ENCODE results near the gene GRIN3A. TPM values are rescaled to one million over a fixed set of nuclear protein-coding genes. Genes with fewer than 3 reads are reported as not detected.
"Not testable (repeated sequence)": the region's sequence is repeated elsewhere in the genome, so short reads cannot be mapped to it uniquely, and the experiment has no call there.

GRIN3A gene
- not detected for total RNA-seq

DNA sequence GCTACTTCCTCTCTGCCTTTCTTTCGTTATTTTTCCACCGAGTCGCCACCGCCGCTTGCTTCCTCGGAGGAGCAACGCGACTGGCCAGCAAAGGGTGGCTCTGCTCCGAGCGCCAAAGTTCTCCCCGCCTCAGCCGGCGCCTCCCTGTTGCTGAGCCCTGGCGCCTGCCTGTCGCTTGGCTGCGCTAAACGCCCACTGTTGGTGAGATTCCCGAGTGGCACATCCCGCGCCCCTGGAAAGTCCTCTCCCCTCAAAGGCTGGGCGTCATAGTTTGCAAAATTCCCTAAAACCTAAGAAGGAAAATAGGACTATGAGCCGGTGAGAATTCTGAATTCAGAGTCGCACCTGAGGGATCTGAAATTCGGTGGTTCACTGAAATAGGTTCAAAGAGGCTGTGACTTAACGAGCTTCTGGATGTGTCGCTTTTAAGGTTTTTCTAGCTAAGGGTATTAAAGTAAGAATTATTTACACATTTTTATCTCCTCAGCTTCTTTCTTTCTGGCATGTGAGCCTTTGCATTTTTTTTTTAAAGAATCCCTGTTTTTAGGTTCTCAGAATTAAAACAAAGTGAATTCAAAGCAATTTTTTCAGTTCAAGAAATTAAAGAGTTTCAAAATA, at the start of gene GRIN3A:
Gene GRIN3A (minus strand): TSS at position 82 of the 618 bp plus-strand sequence. CDS start 668 bp downstream, outside the sequence.
- DNase-seq (ENCODE audit: low spot score), result no peak

GRCh38 chr9:101787891-101788290, 49.4 kb upstream of the GRIN3A start:
- no peak for DNase-seq (ENCODE audit: low spot score)

GRCh38 chr9:101778332-101778731, 39.9 kb upstream of the GRIN3A start:
- no peak for DNase-seq (ENCODE audit: low spot score)

DNA sequence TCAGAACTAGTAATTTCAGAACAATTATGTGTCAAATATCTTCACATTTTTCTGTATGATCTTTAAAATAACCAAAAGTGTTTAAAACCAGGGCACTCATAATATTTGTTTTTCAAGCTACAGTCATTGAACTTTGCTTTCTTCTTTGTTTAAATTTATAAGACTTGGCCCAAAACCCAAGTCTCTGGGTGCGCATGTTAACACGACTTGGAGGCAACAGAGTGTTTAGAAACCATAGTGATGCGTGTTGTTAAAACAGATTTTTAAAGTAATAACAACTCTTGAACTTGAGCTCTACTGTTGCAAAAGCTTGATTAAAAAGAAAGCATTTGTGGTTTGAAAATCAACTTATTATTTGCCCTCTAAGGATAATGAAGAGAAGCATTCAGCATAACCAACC, 26.0 kb upstream of the GRIN3A start:
- no peak for DNase-seq (ENCODE audit: low spot score)

- no peak for DNase-seq (ENCODE audit: low spot score)
These were observed 20.0 kb upstream of the GRIN3A start for GRCh38 chr9:101758304-101758930.

DNA sequence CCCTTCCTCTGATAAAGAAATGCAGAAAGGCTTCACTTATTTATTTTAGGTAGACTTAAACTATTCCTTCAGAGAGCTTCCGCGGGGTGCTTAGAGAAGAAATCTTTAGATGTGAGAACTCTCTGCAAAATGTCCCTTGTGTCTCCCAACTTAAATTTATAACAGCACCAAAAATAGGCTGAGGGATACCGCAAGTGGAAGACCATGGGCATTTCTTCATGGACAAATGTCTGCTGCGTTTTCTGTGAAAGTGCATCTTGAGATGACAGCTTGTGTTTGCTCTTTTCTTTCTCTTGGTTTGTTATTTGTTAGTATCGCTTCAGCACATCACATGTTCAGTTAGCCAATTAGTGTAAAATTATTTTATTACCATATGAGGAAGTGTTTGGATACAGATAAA, 15.3 kb upstream of the GRIN3A start:
- DNase-seq (ENCODE audit: low spot score), result no peak

DNA sequence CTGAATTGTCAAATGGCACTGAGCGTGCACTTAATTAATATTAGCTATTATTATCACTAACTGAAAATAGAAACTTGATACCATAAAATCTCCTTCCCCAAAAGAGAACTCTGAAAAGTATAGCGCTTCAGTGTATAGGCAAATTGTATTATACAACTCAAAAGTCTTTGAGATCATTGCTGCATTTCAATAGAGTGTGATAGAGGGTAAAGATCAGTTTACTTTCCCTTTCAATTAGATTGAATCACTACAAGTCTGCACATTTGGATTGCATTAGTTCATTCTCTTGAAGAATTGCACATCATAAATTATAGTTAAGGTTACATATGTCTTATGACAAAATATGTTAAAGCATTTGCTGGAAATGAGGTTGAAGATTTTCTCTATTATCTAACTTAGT, 13.4 kb upstream of the GRIN3A start:
- no peak for DNase-seq (ENCODE audit: low spot score)

GRCh38 chr9:101739311-101739710, 864 bp upstream of the GRIN3A start:
- no peak for DNase-seq (ENCODE audit: low spot score)

DNA sequence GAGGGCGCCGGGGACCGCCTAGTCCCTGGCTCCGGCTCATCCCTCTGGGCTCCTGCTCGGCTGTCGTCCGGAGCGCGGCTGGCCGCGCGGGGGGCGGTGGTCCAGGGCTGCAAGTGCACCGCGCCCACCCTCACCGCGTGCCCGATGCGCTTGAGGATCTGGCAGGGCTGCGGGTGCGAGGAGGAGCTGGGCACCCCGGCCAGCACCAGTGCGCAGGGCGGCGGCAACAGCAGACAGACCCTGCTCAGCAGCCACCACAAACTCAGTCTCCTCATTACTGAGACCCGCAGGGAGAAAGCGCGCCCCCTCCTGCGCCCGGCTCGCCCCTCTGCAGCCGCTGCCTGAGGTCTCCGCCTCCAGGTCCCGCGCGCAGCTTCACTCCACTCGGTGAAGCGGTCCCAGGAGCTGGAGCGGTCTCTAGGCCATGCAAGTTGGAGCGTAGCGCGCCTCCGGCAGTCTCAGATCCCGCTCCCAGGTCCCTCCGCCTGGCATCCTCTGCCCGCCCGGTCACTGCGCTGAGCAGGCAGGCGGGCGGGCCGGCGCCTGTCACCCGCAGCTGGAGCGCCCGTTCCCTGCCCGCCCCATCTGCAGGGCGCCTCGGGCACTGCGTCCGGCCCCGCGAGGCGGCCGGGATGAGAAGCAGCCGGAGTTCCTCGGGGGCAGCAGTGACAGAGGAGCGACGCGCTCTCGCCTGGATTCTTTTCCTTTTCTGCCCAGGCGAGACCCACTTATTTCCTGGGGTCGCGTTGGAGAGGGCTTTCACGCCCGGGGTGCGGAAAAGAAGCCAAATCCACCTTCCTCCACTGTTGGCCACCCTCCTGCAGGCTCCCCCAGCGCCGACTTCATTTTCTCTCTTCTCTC, 512 bp downstream of the GRIN3A start:
- DNase-seq (ENCODE audit: low spot score), result no peak

DNA sequence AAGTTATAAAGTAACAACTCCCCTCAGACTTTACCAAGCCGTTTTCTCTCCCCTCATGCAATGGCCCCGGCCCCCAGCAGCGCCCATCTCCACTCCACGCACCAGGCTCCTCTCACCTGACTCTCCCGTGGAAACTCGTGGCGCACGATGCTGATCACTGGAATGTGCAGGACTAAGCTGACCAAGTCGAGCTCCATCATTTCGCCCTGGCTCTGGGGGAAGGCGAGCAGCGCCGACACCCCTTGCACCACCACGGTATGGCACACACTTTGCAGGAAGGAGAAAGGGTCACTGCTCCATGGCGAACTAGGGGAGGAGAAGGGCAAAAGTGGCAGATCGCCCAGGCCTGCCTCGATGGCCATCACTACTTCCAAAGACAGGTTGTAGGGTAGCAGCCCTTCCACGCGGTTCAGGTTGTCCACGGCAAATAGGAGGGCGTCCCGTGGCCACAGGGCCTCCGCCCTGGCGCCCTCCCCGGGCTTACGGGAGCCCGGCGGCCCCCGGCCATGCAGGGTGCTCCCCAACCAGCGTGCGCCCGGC, 1.2 kb downstream of the GRIN3A start:
- DNase-seq (ENCODE audit: low spot score), result no peak

- no peak for DNase-seq (ENCODE audit: low spot score)
These were observed 1.7 kb downstream of the GRIN3A start for GRCh38 chr9:101736717-101737116.

DNA sequence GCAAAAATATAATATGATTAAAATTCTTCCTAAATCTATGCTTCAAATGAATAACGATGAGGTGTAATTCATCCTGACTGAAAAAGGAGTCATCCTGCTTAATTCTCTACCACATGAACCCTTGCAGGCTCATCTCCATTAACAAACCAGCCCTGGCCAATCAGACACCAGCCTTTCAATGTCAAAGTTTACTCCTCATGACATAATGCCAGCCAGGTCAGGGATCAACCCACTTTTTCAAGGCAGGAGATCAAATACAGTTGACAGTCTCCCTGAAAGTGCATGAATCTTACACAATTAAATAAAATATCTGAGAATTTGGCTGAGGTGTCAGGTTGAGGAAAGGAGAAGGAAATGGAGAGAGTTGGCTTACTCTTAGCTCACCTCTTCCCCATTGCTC, 7.0 kb downstream of the GRIN3A start:
- DNase-seq (ENCODE audit: low spot score), result no peak

DNA sequence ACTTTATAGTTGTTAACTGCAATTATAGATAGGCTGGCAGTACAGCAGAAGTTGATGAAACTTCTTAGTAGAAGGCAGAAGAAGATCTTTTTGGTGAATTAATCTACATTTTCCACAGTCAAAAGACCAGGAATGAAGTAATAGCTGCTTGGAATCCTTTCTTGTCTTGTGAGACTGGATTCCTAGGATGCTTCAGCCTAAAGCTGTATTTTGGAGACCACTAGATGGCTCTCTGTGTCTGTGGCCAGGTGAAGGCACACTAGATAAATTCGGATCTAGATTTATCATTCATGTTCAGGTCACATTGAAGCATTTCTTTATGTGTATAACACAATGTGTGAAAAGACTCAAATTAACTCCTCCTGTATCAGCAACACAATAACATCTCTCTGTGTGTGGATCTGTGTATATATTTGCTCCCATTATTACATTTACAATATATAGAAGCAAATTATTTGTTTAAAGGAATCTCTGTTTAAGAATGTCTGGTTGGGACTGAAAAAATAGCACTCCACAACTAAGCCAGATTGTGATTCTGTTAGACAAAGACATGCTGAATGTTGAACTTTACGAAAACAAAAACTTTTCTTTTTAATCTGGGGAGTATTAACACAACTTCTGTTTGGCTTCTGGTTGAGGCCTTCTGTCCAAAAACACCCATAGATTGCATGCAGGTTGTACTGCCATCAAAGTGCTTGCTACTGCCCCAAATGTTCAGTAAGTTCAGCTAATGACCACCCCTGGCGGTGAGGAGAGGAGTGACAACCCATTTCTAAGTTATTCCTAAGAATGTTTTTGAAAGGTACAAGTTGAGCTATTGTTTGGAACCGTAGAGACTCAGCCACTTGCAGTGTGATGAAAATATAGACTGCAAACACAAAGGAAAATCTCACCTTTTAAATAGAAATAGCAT, 10.6 kb downstream of the GRIN3A start:
- DNase-seq (ENCODE audit: low spot score), result no peak

GRCh38 chr9:101724271-101724670, 14.2 kb downstream of the GRIN3A start:
- not testable (repeated sequence) for DNase-seq (ENCODE audit: low spot score)

- DNase-seq (ENCODE audit: low spot score), result no peak
These were observed 20.3 kb downstream of the GRIN3A start for GRCh38 chr9:101718192-101718591.

GRCh38 chr9:101716629-101717028, 21.8 kb downstream of the GRIN3A start:
- DNase-seq (ENCODE audit: low spot score), result no peak

DNA sequence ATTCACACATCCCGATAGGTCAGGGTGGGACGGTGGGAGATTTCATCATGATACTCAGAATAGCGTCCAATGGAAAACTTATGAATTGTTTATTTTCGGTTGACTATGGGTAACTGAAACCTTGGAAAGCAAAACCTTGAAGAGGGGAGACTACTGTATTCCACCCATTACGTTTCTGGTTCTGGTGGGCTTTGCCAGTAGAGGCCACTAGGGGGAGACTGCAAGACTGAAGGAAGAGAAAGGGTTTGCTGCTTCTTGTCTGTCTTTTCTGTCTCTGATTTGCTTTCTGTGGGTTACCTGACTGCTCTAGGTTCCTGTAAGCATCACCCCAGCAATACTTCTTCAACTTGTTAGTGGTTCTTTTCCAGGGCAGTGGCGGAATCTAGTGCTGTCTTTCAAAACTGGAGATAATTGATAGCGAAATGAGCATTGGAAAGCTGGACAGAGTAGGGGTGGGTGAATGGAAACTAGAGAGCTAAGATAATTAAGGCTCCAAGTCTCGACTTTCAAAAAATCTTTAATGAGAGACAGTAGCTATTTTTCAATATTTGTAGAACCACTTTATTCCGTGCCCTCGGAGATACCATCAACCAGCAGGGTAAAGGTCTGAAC, 27.0 kb downstream of the GRIN3A start:
- no peak for DNase-seq (ENCODE audit: low spot score)

DNA sequence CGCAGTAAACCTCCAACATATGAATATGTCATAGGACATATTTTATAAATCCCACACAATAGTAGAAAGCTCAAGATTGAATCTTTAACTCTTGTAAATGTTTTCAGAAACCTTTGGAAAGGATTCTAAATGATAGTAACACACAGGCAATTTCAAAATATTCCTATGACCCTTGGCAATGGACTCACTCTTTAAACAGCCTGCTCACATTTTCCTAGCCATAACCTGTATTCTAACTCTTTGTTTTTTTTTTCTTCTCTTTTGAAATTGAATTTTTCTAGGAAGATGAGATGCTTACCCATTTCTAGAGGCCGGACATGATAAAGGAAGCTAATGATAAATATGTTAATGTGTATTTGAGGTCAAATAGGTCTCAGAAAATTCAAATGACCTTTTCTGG, 29.6 kb downstream of the GRIN3A start:
- DNase-seq (ENCODE audit: low spot score), result no peak

DNA sequence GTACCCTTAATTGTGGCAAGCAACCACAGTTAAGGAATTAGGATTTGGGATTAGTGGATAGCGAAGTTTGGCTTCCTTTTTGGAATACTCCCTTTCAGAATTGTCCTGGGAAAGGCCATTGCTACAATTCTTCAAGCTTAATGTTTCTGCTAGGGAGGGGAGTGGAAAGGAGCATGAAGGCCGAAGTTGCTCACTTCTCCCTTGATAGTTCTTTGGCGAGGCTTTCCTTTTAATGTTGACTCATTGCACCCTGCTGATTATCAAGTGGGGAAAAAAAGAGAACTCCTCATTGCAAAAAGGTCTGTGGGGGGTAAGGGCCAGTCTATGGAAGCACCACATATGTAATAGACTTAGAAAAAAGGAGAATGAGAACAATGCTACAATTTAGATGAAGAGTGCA, 30.7 kb downstream of the GRIN3A start:
- no peak for DNase-seq (ENCODE audit: low spot score)

DNA sequence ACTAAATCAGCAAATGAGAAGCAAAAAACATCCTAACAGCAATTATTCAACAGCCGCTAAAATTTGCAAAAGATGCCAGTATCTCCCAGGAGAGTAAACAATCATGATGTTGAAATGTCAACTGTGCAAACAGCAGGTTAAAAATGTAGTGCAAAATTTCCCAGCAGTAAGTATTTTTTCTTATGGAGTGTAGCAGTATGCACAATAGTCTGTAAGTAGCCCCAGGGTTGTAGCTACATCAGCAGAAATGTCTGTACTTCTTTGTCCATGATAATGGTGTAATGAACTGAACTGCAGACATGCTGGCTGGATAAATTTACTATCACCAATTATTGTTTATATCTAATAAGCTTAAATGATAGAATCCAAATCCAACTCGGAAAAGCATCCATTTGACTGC, 31.4 kb downstream of the GRIN3A start:
- no peak for DNase-seq (ENCODE audit: low spot score)

GRCh38 chr9:101706261-101706798, 32.1 kb downstream of the GRIN3A start:
- no peak for DNase-seq (ENCODE audit: low spot score)

Measured in mucosa of gallbladder (tissue), 1 donor.